ENCODE results near the gene SRGAP2B. TPM values are rescaled to one million over a fixed set of nuclear protein-coding genes. Genes with fewer than 3 reads are reported as not detected.

SRGAP2B gene
- total RNA-seq, 2 donors from 2014 or later: 46.6 to 64.4 TPM

Other genes with a start within 250 kb of the SRGAP2B start
- gene FAM72D, start 646 bp upstream of the SRGAP2B start, total RNA-seq: 10 to 100 TPM; 10.1 to 10.5 TPM
- not detected for gene PPIAL4D, start 146.8 kb upstream of the SRGAP2B start, total RNA-seq